Measurements from ENCODE around the gene CDH1.
A peak's percentile ranks its signal among the peaks of the same experiment; 100 is the strongest.

The CDH1 gene

DNA sequence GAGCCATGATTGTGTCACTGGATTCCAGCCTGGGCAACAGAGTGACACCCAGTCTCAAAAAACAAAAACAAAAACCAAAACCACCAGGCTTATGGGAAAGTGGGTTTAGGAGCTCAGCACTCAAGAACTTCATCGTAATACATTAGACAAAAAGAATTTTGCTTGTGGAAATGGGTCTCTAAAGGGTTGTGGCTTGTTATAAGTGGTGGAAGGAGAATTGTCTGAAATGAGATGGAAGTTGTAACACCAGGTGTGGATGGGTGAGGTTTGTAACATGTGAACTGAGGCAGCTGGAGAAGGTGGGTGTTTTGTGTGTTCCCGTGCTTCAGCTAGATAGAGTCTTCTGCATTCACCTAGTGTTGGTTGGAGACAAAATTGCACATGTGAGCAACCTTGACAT, 35.8 kb downstream of the CDH1 start:
- no peak for DNase-seq
- no peak overlapping the region for H3K9ac ChIP-seq (ENCODE audit: low read length)
- no peaks in the 10 kb centered on the region for H3K27me3 ChIP-seq (ENCODE audit: insufficient read depth, low read length, poor library complexity)

DNA sequence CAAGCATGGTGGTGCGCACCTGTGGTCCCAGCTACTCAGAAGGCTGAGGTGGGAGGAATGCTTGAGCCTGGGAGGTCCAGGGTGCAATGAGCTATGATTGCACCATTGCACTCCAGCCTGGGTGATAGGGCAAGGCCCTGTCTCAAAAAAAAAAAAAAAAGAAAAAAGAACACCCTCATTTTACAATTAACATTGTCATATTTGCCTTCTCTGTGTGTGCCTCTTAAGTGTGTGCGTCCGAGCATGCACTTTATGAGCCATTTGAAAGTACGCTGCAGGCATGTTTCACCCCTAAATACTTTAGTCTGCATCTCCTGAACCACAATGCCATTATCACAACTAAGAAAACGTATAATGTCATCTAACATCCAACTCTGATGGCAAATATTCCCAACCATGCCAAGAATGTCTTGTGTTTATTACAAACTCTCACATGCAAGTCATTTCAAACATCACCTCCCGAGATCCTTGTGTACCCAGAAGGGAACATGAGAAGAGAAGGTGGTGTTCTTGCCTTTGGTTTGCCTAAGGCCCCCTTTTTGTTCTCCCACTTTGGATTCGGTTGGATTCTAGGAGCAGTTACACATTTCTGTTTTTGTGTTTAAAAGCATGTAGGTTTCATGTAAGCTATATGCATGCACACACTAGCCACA, 38.0 kb downstream of the CDH1 start:
- Histone ChIP-seq H3K27ac (ENCODE audit: low read depth, low read length) (no peak overlapping the region), H3K4ac (ENCODE audit: low read depth, low read length) (no peak overlapping the region), H3K79me1 (ENCODE audit: low read length) (peaks cover 1% of the 10 kb centered on the region), H3K4me2 (ENCODE audit: low read length) (no peak overlapping the region), H2BK120ac (ENCODE audit: low read depth, low read length) (no peak overlapping the region), H3K36me3 (ENCODE audit: control insufficient read depth, insufficient read depth, low read length) (no peaks in the 10 kb centered on the region), H3K18ac (ENCODE audit: low read length) (no peak overlapping the region), H4K5ac (ENCODE audit: low read length) (no peak overlapping the region), H3K9ac (ENCODE audit: low read length) (no peak overlapping the region), H3K56ac (ENCODE audit: low read length) (no peak overlapping the region), H3K79me2 (ENCODE audit: control insufficient read depth, insufficient read depth, low read length) (peaks cover 2% of the 10 kb centered on the region), H3K4me1 (ENCODE audit: control insufficient read depth, low read depth, low read length) (peaks cover 9% of the 10 kb centered on the region), H3K27me3 (ENCODE audit: insufficient read depth, low read length, poor library complexity) (no peaks in the 10 kb centered on the region), H2BK15ac (replicated peaks; ENCODE audit: low read depth) (no peak overlapping the region), H3K4me3 (ENCODE audit: low read length) (no peak overlapping the region), H4K8ac (ENCODE audit: low read depth, low read length) (no peak overlapping the region), H2AK5ac (ENCODE audit: low read length) (no peak overlapping the region), H2BK5ac (ENCODE audit: low read length) (no peak overlapping the region), H3K23ac (ENCODE audit: low read length) (no peak overlapping the region)
- DNase-seq: no peak
- no CpG with 5 or more reads among the region's 7 CpGs for WGBS (ENCODE audit: extremely low coverage, insufficient coverage, low lambda C conversion rate)

More for the DNA sequence above, 35.8 kb downstream of the CDH1 start:
- Histone ChIP-seq H2BK15ac (replicated peaks; ENCODE audit: low read depth) (no peak overlapping the region), H3K36me3 (ENCODE audit: control insufficient read depth, insufficient read depth, low read length) (no peaks in the 10 kb centered on the region), H4K5ac (ENCODE audit: low read length) (no peak overlapping the region), H3K4me3 (ENCODE audit: low read length) (no peak overlapping the region), H3K18ac (ENCODE audit: low read length) (no peak overlapping the region), H3K23ac (ENCODE audit: low read length) (no peak overlapping the region), H3K79me1 (ENCODE audit: low read length) (no peaks in the 10 kb centered on the region), H3K4me1 (ENCODE audit: control insufficient read depth, low read depth, low read length) (no peaks in the 10 kb centered on the region), H2BK120ac (ENCODE audit: low read depth, low read length) (no peak overlapping the region), H3K79me2 (ENCODE audit: control insufficient read depth, insufficient read depth, low read length) (peaks cover 5% of the 10 kb centered on the region), H3K4me2 (ENCODE audit: low read length) (no peak overlapping the region), H2AK5ac (ENCODE audit: low read length) (no peak overlapping the region), H3K4ac (ENCODE audit: low read depth, low read length) (no peak overlapping the region), H4K8ac (ENCODE audit: low read depth, low read length) (no peak overlapping the region), H2BK5ac (ENCODE audit: low read length) (no peak overlapping the region), H3K27ac (ENCODE audit: low read depth, low read length) (no peak overlapping the region), H3K56ac (ENCODE audit: low read length) (no peak overlapping the region)
- WGBS (ENCODE audit: extremely low coverage, insufficient coverage, low lambda C conversion rate): no CpG with 5 or more reads among the region's 2 CpGs

DNA sequence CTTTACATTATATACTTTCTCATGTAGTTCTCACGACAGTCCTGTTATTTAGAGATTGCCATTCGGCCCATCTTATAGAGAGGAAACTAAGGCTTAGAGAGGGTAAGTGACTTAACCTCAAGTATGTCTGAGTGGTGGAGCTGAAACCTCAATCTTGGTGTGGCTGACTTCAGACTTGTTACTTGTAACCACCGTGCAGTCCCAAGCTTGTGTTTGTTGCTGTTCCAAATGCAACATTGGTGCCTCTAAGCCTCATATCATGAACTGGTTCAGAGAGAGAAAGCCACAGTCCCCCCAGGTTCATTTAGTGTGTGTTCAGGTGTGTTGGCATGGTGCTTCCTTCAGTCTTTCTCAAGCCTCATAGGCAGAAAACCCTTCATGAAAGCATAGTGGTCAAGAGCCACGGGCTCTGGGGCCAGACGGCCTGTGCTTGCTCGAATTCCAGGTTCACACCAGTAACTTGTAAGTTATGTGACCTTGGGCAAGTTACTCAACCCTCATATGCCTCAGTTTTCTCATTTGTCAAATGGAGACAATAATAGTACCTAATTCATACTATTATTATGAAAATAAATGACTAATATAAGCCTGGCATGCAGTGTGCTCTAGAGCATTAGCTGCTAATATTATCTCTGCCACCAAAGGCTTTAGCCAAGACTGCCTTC, 39.9 kb downstream of the CDH1 start:
- H3K4me2 ChIP-seq (ENCODE audit: low read length): no peak overlapping the region
- DNase-seq: no peak
- H3K79me2 ChIP-seq (ENCODE audit: control insufficient read depth, insufficient read depth, low read length): peaks cover 4% of the 10 kb centered on the region
- H3K18ac ChIP-seq (ENCODE audit: low read length): no peak overlapping the region
- no peak overlapping the region for H4K5ac ChIP-seq (ENCODE audit: low read length)
- H3K36me3 ChIP-seq (ENCODE audit: control insufficient read depth, insufficient read depth, low read length): no peaks in the 10 kb centered on the region
- no peak overlapping the region for H3K4me3 ChIP-seq (ENCODE audit: low read length)
- H3K56ac ChIP-seq (ENCODE audit: low read length): no peak overlapping the region
- peaks cover 4% of the 10 kb centered on the region for H3K79me1 ChIP-seq (ENCODE audit: low read length)
- no peak overlapping the region for H2BK120ac ChIP-seq (ENCODE audit: low read depth, low read length)
- no peak overlapping the region for H4K8ac ChIP-seq (ENCODE audit: low read depth, low read length)
- peaks cover 9% of the 10 kb centered on the region for H3K4me1 ChIP-seq (ENCODE audit: control insufficient read depth, low read depth, low read length)
- no peak overlapping the region for H2BK15ac ChIP-seq (replicated peaks; ENCODE audit: low read depth)
- no peak overlapping the region for H2AK5ac ChIP-seq (ENCODE audit: low read length)
- no peak overlapping the region for H3K27ac ChIP-seq (ENCODE audit: low read depth, low read length)
- H3K9ac ChIP-seq (ENCODE audit: low read length): no peak overlapping the region
- H2BK5ac ChIP-seq (ENCODE audit: low read length): no peak overlapping the region
- no peaks in the 10 kb centered on the region for H3K27me3 ChIP-seq (ENCODE audit: insufficient read depth, low read length, poor library complexity)
- no peak overlapping the region for H3K4ac ChIP-seq (ENCODE audit: low read depth, low read length)
- no CpG with 5 or more reads among the region's 6 CpGs for WGBS (ENCODE audit: extremely low coverage, insufficient coverage, low lambda C conversion rate)
- H3K23ac ChIP-seq (ENCODE audit: low read length): no peak overlapping the region

DNA sequence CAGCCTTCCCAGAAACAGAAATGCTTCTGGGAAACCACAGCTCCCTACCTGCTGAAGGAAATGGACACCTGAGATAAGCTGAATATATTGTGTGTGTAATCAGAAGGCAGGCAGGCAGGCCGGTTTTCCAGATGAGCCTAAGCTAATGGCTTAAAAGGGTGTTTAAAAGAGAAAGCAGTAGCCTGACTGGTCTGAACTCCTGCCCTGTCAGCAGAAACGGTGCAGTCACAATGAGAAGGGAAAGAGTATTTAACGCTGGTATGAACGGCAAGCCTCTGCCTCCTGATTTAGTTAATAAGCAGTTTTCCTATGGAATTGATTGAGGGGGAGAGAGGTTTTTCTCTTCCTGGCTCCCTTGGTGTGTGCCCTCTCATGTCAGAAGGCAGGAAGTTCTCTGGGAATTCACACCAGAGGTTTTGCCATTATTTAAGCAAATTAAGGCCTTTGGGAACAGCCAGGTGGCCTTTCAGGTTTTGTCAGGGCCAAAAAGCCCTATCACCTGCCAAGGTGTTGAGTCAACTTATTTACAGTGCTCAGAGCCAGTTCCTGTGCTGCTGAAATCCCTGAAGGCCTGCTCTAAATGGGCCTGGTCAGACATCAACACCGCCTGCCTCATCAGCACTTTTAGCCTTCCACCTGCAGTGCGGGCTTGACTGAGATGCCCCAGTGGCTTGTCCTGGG, 41.6 kb downstream of the CDH1 start:
- Histone ChIP-seq H3K79me2 (ENCODE audit: control insufficient read depth, insufficient read depth, low read length) (peaks cover 4% of the 10 kb centered on the region), H3K4ac (ENCODE audit: low read depth, low read length) (no peak overlapping the region), H3K36me3 (ENCODE audit: control insufficient read depth, insufficient read depth, low read length) (no peaks in the 10 kb centered on the region), H3K4me3 (ENCODE audit: low read length) (no peak overlapping the region), H3K4me1 (ENCODE audit: control insufficient read depth, low read depth, low read length) (peaks cover 9% of the 10 kb centered on the region), H3K56ac (ENCODE audit: low read length) (peak overlapping the region; percentile 79), H3K27ac (ENCODE audit: low read depth, low read length) (peak overlapping the region; percentile 88), H2BK15ac (replicated peaks; ENCODE audit: low read depth) (no peak overlapping the region), H3K23ac (ENCODE audit: low read length) (no peak overlapping the region), H2AK5ac (ENCODE audit: low read length) (no peak overlapping the region), H4K8ac (ENCODE audit: low read depth, low read length) (no peak overlapping the region), H4K5ac (ENCODE audit: low read length) (peak overlapping the region; percentile 71), H3K4me2 (ENCODE audit: low read length) (no peak overlapping the region), H2BK5ac (ENCODE audit: low read length) (no peak overlapping the region), H3K27me3 (ENCODE audit: insufficient read depth, low read length, poor library complexity) (no peaks in the 10 kb centered on the region), H2BK120ac (ENCODE audit: low read depth, low read length) (no peak overlapping the region), H3K18ac (ENCODE audit: low read length) (peak overlapping the region; percentile 39), H3K9ac (ENCODE audit: low read length) (peak overlapping the region; percentile 27), H3K79me1 (ENCODE audit: low read length) (peaks cover 4% of the 10 kb centered on the region)
- no CpG with 5 or more reads among the region's 6 CpGs for WGBS (ENCODE audit: extremely low coverage, insufficient coverage, low lambda C conversion rate)
- DNase-seq: peak; percentile 94

DNA sequence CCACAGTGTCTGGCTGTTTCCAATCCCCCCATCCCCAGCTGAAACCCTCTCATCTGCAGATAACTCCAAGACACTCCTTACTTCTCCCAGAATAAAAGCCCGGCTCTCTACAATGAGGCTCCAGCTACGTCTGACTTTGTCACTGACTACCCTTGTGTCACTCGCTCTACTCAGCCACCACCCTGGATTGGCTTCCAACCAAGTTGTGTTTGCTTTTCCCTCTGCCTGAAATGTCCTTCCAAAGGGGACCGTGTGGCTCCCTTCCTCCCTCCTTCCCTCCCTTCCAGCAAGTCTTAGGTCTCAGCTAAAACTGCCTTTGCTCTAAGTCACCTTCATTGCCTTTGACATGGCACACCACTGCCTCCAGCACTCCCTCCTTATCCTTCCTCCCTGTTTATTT, 42.8 kb downstream of the CDH1 start:
- Histone ChIP-seq H3K27ac (ENCODE audit: low read depth, low read length) (no peak overlapping the region), H4K5ac (ENCODE audit: low read length) (no peak overlapping the region), H2AK5ac (ENCODE audit: low read length) (no peak overlapping the region), H3K27me3 (ENCODE audit: insufficient read depth, low read length, poor library complexity) (no peaks in the 10 kb centered on the region), H3K4me2 (ENCODE audit: low read length) (no peak overlapping the region), H3K4me3 (ENCODE audit: low read length) (no peak overlapping the region), H3K18ac (ENCODE audit: low read length) (no peak overlapping the region), H3K4me1 (ENCODE audit: control insufficient read depth, low read depth, low read length) (peaks cover 9% of the 10 kb centered on the region), H3K9ac (ENCODE audit: low read length) (no peak overlapping the region), H4K8ac (ENCODE audit: low read depth, low read length) (no peak overlapping the region), H3K79me2 (ENCODE audit: control insufficient read depth, insufficient read depth, low read length) (peaks cover 2% of the 10 kb centered on the region), H2BK120ac (ENCODE audit: low read depth, low read length) (no peak overlapping the region), H3K4ac (ENCODE audit: low read depth, low read length) (no peak overlapping the region), H2BK15ac (replicated peaks; ENCODE audit: low read depth) (no peak overlapping the region), H3K36me3 (ENCODE audit: control insufficient read depth, insufficient read depth, low read length) (no peaks in the 10 kb centered on the region), H3K56ac (ENCODE audit: low read length) (peak overlapping the region; percentile 18), H2BK5ac (ENCODE audit: low read length) (no peak overlapping the region), H3K23ac (ENCODE audit: low read length) (no peak overlapping the region), H3K79me1 (ENCODE audit: low read length) (peaks cover 4% of the 10 kb centered on the region)
- WGBS (ENCODE audit: extremely low coverage, insufficient coverage, low lambda C conversion rate): no CpG with 5 or more reads among the region's 4 CpGs
- no peak for DNase-seq

All from mesendoderm (in vitro differentiated cells).